Kidney epithelial cell (primary cell): ENCODE results near the gene DSCAML1. TPM values are rescaled to one million over a fixed set of nuclear protein-coding genes. Genes with fewer than 3 reads are reported as not detected.

Experiments used
- DNase-seq: peaks from one replicate; pipeline ENCODE4 v3.0.0-alpha.2; 2010; ENCODE audit warnings: low read depth
- H3K27me3 ChIP-seq: 2 replicates; pipeline ENCODE4 v1.6.0; 2011; ENCODE audit warnings: low read length; ENCODE audit not compliant: control insufficient read depth, insufficient read depth
- H3K36me3 ChIP-seq: 2 replicates; pipeline ENCODE4 v1.5.1; 2011; ENCODE audit warnings: low read length; ENCODE audit not compliant: control insufficient read depth, insufficient read depth
- H3K4me3 ChIP-seq: 2 replicates; pipeline ENCODE4 v1.5.1; 2011; ENCODE audit warnings: low read depth, mild to moderate bottlenecking, control low read depth, low read length
- total RNA-seq: library from RNA; depleted of rRNA; stranded (reverse); fragments of >200 nt; gene quantifications from 2 replicates; pipeline ENCODE4 v1.2.3, GENCODE V29; 2015
- TF ChIP-seq, protein P1 (sequence below): IDR thresholded peaks from 2 replicates; pipeline ENCODE4 v1.5.1; 2011; ENCODE audit warnings: mild to moderate bottlenecking, moderate library complexity, low read length, control low read depth, inconsistent platforms; ENCODE audit not compliant: insufficient read depth, poor library complexity, severe bottlenecking

Gene DSCAML1
- total RNA-seq, 1 donor from 2014 or later = 3.1 TPM

DNA sequence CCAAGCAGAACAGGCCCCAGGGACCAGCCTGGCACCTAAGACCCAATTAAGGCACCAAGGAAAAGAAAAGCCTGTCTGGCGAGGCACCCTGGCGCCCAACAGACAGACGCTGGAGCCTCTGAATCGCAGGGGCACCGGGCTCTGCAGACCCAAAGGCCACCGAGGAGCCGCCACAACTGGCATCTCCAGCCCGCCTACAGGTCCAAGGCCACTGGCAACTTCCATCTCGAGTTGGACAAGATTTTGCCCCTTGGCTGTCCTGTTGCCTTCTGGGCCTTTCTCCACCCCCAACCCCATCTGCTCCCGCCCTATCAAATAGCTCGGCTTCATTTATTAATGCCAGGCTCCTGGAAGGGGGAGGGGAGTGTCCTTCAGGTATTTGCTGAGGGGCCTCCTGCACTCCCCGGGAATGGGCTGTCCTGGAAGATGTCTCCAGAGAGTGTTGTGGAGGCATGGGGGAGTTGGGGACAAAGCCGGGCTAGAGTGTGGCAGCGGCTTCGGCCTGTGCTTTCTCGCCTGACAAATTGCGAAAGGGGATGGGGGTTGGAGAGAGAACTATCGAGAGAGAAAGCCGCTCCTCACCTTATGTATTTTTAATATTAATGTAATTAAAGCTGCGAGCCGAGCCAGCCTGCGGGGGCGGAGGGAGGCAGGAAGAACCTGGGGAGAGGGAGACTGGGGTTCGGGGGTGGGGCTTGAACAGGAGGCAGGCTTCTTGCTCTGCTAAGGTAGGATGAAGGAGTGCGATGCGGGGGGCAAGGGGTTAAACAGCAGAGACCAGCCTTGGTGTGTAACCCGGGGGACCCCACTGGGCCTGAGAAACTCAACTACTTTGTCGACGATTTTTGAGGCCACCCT is 2.0 kb downstream of the DSCAML1 start:
- DNase-seq = no peak
- H3K36me3 ChIP-seq = no peaks in the 10 kb centered on the region
- no peak overlapping the region for H3K4me3 ChIP-seq
- H3K27me3 ChIP-seq = peaks cover 45% of the 10 kb centered on the region
- TF ChIP-seq, protein P1, sequence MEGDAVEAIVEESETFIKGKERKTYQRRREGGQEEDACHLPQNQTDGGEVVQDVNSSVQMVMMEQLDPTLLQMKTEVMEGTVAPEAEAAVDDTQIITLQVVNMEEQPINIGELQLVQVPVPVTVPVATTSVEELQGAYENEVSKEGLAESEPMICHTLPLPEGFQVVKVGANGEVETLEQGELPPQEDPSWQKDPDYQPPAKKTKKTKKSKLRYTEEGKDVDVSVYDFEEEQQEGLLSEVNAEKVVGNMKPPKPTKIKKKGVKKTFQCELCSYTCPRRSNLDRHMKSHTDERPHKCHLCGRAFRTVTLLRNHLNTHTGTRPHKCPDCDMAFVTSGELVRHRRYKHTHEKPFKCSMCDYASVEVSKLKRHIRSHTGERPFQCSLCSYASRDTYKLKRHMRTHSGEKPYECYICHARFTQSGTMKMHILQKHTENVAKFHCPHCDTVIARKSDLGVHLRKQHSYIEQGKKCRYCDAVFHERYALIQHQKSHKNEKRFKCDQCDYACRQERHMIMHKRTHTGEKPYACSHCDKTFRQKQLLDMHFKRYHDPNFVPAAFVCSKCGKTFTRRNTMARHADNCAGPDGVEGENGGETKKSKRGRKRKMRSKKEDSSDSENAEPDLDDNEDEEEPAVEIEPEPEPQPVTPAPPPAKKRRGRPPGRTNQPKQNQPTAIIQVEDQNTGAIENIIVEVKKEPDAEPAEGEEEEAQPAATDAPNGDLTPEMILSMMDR = no peak

DNA sequence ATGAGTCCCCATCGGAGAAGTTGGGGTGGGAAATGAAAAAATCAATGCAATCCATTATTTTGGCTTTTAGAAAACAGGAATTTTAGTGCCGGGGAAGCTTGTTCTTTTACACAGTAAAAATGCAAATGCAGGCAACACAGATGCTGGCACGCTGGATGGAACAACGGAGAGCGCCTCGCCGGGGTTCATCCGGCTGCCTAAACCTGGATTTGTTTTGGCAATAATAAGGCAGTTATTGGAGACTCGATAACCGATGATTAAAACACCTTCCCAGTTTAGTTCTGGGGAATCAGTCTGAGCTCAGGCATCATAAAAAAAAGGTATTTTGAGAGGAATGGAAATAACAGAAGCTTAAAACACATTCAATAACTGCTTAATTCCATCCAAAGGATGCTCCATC is 2.9 kb downstream of the DSCAML1 start:
- H3K36me3 ChIP-seq = no peaks in the 10 kb centered on the region
- peaks cover 45% of the 10 kb centered on the region for H3K27me3 ChIP-seq
- DNase-seq = no peak
- TF ChIP-seq, protein P1 = no peak
- H3K4me3 ChIP-seq = no peak overlapping the region

DNA sequence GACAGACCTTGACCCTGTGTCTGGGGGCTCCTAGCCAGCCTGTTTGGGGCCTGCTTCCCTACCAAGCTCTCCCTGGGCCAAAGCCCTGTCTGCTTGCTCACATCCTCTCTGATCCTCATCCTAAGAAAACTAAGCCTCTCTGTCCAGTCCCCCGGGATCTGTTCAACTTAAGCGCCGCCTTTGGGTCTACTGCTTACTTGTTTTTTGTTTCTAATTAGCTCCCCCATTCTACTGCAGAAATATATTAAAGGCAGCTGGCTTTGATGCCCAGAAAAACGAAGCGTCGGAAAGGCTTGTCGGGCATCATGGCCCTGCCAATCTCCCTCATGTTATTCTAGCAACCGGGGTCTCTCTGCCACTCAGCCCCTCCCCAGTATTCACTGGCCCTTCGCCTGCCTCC is 3.4 kb downstream of the DSCAML1 start:
- Histone ChIP-seq H3K36me3 (no peaks in the 10 kb centered on the region), H3K27me3 (peaks cover 41% of the 10 kb centered on the region), H3K4me3 (no peak overlapping the region)
- DNase-seq = no peak
- TF ChIP-seq, protein P1 = no peak

DNA sequence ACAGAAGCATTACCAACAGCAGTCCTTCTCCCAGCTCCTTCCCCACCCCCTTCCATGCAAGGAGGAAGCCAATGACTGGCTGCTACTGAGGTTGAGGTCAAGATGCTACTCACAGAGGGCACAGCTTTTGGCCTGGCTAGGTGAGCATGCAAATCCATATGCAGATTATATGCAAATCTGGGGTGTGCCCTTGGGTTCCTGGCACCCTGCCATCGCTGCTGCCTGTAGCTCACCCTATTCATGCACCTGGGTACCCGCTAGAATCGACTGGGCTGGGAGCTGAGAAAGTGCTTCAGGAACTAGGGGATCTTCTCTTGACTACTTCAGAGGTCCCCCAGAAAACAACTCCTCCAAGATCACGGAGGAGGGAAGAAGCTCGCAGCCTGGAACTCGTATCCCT is 4.0 kb downstream of the DSCAML1 start:
- Histone ChIP-seq H3K27me3 (peaks cover 41% of the 10 kb centered on the region), H3K36me3 (no peaks in the 10 kb centered on the region), H3K4me3 (no peak overlapping the region)
- DNase-seq = no peak
- TF ChIP-seq, protein P1 = no peak

DNA sequence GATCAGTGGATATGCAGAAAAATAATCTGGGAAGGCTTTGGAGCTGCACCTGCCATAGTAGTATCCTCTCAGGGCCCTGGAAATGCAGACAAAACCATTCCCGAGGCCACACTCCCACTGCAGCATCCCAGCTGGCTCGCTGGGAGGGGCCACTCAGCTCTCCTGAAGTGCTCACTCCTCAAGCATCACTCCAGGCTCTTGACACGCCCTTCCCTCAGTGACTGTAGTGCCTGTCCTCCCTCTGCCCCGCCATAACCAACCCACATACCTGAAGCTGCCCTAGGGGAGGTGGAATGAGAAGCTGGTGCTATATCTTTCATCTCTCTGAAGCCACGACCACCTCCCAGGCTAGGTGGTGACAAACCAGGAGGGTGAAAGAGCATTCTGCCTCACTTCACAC is 4.8 kb downstream of the DSCAML1 start:
- H3K27me3 ChIP-seq = peaks cover 35% of the 10 kb centered on the region
- no peaks in the 10 kb centered on the region for H3K36me3 ChIP-seq
- H3K4me3 ChIP-seq = no peak overlapping the region
- TF ChIP-seq, protein P1 = no peak
- no peak for DNase-seq

DNA sequence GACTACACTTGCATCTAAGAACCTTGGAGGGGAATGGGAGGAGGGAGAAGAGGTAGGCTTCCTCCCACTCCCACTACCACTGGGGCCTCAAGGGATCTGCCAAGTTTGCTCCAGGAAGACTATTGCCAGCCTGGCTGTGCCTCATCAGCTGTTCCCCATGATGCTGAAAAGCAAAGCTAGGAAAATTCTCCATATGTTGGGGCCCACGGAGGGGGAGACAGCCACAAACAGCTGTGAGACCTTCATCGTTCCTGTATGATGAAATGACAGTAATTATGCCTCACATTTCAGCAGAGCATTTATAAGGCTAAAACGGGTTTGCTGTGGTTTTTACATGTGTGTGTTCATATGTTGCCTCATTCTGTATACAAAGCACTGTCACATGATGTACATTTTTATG is 6.7 kb downstream of the DSCAML1 start:
- no peak for DNase-seq
- no peak overlapping the region for H3K4me3 ChIP-seq
- peaks cover 28% of the 10 kb centered on the region for H3K27me3 ChIP-seq
- H3K36me3 ChIP-seq = no peaks in the 10 kb centered on the region
- TF ChIP-seq, protein P1 = no peak
